HG03432 (cell line): ENCODE measurements around the gene RBM10.

ENCODE experiments used
- ATAC-seq: cut with Tn5 transposase; IDR thresholded peaks from one replicate; pipeline ENCODE4 v1.9.1; 2021; ENCODE audit warnings: mild to moderate bottlenecking, moderate library complexity; ENCODE audit not compliant: unreplicated experiment

The RBM10 gene

GRCh38 chrX:47146936-47147859, 2.2 kb downstream of the RBM10 start:
- ATAC-seq = no peak

- ATAC-seq = no peak
Measured at GRCh38 chrX:47148946-47149345, 3.9 kb downstream of the RBM10 start.

DNA sequence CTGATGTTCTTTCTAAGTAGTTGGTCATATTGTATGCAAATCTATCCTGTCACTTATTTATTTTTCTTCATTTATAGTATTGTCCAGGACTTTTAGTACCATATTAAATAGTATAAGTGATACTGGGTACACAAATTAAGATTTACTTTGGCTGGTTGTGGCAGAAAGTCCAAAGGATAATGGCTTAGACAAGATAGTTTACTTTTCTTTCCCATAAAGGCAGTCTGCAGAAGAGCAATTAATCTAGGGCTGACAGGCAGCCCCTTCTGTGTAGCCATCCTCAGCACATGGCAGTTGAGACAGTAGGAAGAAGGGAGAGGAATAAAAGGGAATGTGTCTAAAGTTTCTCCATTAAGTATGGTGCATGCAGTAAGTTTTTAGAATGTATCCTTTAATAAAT, 6.4 kb downstream of the RBM10 start:
- no peak for ATAC-seq

DNA sequence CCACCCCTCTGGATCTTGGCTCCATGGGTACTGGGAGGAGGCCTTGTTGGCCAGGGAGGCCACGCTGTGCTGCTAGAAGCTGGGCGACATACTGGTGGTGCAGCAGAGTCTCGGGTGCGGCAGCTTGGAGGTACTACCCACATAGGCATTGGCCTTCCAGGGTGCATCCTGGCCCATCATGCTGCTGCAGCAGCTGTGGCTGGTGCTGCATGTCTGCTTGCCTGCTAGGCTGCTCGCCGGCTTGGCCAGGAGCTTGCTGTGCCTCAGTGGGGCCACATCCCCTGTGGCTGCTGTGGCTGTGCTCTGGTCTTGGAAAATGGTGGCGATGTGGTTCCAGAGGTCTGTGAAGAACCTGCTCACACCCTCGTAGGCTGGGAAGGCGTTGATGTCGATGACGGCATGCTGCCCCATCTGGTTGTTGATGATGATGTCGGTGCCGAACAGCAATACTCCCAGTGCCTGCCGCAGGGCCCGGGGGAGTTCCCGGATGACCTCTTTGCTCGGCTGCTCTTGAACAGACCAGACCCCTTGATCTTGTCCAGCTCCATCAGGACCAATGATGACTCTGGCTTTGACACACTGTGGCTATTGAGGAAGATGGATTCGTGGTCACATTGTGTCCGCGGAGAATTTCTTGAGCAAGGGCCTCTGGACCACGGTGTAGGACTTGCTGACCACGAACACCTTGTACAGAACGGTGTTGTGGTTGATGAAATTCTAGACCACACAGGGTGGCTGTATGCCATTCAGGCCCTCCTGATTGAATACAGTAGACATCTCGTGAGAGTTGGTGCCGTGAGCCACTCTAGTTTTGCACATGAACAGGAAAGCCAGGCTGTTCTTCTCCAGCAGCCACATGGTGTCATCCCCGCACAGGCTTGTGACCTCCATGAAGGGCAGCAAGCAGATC, 11.8 kb downstream of the RBM10 start:
- ATAC-seq = no peak

- no peak for ATAC-seq
Measured at GRCh38 chrX:47158131-47158530, 13.1 kb downstream of the RBM10 start.

- no peak for ATAC-seq
Measured at GRCh38 chrX:47158781-47159180, 13.8 kb downstream of the RBM10 start.

GRCh38 chrX:47160781-47161180, 15.8 kb downstream of the RBM10 start:
- no peak for ATAC-seq

DNA sequence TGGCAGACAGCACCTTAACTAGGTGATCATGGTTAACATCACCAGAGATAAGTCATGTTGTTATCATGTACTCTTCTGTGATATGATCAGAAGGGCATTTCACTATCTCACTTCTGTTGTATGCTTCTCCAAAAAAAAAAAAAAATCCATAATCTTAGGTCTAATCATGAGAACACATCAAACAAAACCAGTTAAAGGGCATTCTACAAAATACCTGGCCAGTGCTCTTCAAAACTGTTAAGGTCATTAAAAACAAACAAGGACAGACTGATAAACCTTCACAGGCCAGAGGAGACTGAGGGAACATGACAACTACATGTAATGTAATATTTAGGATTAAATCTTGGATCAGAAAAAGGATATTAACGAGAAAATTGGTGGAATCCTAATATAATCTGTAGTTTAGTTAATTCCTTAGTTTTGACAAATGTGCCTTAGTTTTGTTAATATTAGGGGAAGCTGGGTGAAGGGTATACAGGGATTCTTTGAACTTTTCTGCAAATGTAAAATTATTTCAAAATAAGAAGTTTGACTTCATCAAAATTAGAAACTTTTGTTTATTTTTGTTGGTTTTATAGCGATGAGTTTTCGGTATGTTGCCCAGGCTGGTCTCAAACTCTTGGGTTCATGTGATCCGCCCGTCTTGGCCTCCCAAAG, 18.0 kb downstream of the RBM10 start:
- no peak for ATAC-seq

DNA sequence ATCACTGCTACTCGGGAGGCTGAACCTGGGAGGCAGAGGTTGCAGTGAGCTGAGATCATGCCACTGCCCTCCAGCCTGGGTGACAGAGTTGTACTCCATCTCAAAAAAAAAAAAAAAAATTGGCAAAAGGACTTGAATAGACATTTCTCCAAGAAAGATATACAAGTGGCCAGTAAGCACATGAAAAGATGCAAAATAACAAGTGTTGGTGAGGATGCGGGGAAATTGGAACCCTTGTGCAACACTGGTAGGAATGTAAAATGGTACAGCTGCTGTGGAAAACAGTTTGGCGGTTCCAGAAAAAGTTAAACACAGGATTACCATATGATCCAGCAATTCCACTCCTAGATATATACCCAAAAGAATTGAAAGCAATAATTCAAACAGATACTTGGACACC, 19.4 kb downstream of the RBM10 start:
- no peak for ATAC-seq

DNA sequence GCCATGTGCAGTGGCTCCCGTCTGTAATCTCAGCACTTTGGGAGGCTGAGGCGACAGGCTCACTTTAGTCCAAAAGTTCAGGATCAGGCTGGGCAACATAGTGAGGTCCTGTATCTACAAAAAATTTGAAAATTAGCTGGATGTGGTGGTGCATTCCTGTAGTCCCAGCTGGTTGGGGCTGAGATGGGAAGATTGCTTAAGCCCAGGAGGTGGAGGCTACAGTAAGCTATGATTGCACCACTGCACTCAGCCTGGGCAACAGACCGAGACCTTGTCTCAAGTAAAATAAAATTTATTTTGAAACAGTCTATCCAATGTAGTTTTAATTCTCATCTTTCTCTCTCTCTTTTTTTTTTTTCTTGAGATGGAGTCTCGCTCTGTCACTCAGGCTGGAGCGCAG, 21.1 kb downstream of the RBM10 start:
- ATAC-seq = no peak

- no peak for ATAC-seq
Measured at GRCh38 chrX:47168495-47169073, 23.6 kb downstream of the RBM10 start.

- ATAC-seq = no peak
Measured at GRCh38 chrX:47169273-47169672, 24.3 kb downstream of the RBM10 start.

- no peak for ATAC-seq
Measured at GRCh38 chrX:47169726-47170515, 24.9 kb downstream of the RBM10 start.

- no peak for ATAC-seq
Measured at GRCh38 chrX:47170861-47171692, 26.1 kb downstream of the RBM10 start.

GRCh38 chrX:47171996-47172395, 27.0 kb downstream of the RBM10 start:
- ATAC-seq = no peak

DNA sequence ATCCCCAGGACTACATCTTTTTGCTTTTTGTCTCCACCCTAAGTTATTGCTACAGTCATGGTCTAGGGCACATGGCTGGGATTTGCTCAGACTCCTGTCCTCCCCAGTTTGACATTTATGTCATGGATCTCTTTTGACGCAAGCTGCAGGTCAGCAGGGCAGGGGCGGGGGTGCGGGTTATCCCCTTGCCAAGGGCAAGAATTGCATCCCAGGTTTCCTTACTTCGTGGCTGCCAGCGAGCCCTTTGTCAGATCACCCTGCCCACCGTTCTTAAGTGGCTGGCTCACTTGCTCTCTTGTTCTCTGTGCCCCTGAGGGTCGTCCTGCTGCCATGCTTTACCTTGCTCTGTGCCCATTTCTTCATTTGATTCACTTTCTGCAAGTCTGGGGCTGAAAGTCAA, 27.5 kb downstream of the RBM10 start:
- no peak for ATAC-seq

DNA sequence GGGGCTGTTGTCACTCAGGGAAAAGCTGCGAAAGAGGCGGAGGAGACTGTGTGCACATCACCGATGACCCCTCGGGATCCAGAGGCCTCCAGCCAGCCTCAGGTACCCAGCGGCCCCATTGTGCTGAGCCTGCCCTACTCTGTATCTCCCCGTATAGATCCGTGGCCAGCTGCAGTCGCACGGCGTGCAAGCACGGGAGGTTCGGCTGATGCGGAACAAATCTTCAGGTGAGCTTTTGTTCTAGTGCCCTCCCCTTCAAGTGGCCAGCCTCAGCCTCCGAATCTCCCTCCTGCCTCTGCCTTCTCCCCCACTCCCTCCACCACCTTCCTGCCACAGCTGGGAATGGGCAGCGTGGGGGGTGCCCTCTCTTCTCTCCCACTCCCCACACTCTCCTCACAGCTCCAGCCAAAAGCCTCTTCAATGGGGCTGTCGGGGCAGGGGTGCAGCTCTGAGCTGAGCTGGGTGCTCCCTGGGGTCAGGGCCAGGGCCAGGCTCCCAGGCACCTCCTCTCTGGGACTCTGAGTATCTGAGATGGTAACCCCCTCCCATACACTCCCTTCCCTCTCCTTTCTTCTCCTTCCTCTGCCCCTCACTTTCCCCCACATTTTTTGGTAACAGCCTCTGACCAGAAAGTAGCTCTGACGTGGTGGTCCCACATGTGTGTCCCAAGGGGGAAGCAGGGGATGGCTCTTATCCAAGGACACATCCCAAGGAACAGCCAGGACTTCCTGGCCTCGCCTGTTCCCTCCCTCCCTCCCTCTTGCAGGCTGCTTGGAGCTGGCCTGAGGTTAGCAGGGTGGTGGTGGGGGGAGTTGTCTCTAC, 28.2 kb downstream of the RBM10 start:
- ATAC-seq = no peak

DNA sequence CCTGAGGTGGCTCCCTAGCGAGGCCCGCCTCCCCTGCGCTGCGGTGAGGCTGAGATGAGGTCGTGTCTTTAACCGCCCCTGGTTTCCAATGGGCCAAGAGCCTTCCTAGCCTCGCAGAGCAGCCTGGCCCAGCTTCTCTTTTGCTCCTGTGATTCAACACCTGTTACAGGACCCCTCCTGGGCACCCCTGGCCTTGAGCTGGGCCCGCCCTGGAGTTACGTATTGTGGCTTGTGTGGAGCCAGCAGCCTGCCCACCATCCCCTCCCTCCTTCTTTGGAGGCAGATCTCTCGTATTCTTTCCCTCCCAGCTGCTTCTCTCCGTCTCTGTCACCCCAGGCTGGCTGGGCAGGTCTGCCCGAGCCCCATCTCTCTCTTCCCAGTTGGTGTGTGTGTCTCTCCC, 29.4 kb downstream of the RBM10 start:
- no peak for ATAC-seq
